T-helper 2 cell (primary cell): Measurements from ENCODE around the gene FLCN.
"Not testable (repeated sequence)": the region's sequence is repeated elsewhere in the genome, so short reads cannot be mapped to it uniquely, and the experiment has no call there.

ENCODE experiments used
- DNase-seq, 5 experiments: peaks; one replicate each; pipeline versions ENCODE4 v3.0.0 to v3.0.0-alpha.2; 2012 to 2022
- total RNA-seq, 2 donors: gene quantifications; one replicate each; lab custom pipeline; 2026; lab: John Stamatoyannopoulos, UW

The FLCN gene, protein sequence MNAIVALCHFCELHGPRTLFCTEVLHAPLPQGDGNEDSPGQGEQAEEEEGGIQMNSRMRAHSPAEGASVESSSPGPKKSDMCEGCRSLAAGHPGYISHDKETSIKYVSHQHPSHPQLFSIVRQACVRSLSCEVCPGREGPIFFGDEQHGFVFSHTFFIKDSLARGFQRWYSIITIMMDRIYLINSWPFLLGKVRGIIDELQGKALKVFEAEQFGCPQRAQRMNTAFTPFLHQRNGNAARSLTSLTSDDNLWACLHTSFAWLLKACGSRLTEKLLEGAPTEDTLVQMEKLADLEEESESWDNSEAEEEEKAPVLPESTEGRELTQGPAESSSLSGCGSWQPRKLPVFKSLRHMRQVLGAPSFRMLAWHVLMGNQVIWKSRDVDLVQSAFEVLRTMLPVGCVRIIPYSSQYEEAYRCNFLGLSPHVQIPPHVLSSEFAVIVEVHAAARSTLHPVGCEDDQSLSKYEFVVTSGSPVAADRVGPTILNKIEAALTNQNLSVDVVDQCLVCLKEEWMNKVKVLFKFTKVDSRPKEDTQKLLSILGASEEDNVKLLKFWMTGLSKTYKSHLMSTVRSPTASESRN
- total RNA-seq: 25.9 to 41.6 reads per million in 2 donors

DNA sequence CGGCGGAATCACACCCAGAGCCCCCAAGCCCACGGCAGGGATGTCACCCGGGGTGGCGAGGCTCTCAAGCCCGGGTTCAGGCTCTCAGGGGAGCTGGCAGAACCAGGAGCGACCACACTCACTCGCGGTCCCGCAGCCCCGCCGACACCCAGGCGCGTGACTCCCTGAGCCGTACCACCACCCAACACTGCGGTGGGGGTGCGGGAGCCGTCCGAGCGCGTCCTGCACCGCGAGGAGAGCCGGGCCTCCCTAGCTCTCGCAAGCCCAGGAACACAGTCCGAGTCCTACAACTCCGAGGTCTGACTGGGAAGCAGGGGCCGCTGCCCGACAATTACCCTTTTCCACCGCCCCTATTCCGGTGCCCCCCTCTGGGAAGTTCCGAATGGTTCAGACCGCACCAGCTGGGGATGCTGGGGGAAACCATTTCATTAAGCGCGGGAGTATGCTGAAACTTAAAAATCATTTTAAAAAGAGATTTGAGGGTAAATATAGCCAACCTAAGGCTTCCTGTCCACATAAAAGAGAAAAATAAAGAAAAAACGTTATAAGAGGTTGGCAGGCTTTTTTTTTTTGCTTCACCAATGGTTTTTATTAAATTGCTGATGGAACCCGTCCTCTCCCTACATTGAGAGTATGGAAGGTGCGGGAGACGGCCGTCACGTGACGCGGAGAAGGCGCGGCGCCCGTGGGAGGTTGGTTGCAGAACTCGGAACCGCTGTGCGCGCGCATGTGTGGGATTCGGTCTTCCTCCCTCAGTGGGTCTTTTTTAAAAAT, at the start of gene FLCN:
Gene FLCN (minus strand): TSS at position 143 of the 774 bp plus-strand sequence. CDS start 9,031 bp downstream, outside the sequence.
- peak; percentile 83 to 92 (median 87) for DNase-seq

DNA sequence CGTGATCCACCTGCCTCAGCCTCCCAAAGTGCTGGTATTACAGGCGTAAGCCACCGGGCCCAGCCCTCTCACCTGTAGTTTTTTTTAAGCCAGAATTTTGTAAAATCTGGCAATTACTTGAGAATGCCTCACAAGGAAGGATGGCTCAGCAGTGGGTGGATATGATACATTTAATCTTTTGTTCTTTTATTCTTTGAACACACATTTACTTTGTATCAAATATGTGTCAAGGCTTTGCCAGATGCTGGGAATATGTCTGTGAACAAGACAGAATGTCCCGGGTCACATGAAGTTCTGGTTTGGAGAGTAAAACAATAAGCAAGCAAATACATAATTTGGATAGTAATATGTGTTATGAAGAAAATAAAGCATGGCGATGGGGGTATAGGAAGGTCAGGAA, 49.0 kb upstream of the FLCN start:
- no peak for DNase-seq

DNA sequence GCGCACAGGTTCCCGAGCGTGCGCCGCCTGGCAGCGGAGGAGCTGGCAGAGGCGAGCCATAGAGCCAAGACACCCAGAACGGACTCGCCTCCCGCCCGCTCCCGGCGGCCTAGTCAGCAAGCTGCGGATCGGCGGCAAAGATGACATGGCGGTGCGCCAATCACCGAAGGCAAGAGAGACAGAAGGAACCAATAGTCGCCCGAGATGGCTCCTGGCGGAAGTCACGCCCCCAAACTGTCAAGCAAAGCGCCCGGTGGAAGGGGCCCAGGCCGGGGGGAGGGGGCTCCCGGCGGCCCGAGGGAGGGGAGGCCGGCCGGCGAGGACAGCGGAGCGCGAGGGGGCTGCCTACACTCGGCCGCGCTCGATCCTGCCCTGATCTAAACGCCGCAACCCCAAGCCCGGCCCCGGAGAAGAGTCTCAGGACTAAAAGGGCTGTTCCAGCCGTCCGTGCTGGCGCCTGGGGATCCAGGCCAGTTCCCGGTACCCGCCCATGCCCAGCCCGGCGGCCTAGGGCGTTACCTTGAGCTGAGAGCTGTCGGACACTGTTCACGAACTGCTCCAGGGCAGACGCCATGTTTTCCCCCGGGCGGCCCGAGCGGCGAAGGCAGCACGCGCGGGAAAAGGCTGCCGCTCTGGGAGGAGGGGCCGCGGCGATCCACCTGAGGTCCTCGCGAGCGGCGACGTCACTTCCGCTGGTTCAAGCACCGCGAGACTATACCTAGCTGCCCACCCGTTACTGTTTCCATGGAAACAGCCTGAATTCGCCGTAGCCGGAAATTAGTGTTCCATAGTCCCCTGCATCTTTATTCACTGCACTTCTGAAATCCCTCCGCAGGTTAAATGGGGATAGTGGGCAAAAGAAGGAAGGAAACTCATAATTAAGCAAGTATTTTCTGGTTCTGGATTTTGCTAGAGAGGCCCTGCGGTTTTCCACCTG, 43.9 kb upstream of the FLCN start, which contains the start of gene COPS3:
Gene COPS3 (minus strand): TSS at position 634 of the 937 bp plus-strand sequence. CDS start 60 bp downstream, at position 574.
- peak; percentile 92 to 99 (median 93) for DNase-seq

DNA sequence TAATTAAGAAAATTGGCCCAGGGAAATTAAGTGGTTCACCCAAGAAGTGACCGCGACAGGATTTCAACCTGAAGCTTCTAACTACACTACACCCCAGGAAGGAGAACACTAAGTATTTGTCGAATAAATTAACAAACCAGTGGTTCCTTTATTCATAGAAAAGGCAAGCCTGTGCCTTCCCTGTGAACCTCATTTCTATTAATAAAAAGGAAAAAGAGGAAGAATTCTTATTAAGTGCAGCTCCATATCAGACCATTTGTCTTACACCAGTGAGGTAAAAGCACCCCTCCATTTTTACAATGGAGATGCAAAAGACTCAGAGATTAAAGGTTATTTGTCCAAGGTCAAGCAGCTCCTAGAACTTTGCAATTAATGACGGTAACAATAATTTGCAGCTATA, 42.3 kb upstream of the FLCN start:
- DNase-seq: no peak

DNA sequence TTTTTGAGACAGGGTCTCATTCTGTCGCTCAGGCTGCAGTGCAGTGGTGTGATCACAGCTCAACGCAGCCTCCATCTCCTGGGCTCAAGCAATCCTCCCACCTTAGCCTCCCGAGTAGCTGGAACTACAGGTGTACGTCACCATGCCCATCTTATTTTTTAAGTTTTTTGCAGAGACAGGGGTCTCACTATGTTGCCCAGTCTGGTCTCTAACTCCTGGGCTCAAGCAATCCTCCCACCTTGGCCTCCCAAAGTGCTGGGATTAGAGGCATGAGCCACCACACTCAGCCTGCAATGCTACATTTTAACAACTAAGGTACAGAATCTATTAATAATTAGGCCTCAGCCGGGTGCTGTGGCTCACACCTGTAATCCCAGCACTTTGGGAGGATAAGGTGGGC, 40.5 kb upstream of the FLCN start:
- DNase-seq: not testable (repeated sequence)

DNA sequence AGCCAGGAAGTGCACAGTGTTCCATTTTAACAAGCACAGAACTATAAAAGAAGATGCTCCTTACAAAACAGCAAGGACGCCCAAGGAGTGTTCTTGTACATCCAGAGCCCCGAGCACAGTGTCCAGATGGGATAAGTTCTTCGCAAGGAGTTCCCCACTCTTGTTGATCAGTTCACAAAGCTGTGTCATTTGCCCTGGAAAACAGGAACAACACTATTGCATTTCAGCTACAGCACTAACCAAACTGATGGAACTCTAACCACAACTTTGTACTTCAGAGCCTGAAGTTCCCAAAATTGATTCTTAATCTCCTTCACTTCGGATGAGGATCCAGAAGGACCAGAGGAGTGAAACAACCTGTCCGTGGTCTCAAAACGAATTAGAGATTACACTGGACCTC, 39.0 kb upstream of the FLCN start:
- no peak for DNase-seq

DNA sequence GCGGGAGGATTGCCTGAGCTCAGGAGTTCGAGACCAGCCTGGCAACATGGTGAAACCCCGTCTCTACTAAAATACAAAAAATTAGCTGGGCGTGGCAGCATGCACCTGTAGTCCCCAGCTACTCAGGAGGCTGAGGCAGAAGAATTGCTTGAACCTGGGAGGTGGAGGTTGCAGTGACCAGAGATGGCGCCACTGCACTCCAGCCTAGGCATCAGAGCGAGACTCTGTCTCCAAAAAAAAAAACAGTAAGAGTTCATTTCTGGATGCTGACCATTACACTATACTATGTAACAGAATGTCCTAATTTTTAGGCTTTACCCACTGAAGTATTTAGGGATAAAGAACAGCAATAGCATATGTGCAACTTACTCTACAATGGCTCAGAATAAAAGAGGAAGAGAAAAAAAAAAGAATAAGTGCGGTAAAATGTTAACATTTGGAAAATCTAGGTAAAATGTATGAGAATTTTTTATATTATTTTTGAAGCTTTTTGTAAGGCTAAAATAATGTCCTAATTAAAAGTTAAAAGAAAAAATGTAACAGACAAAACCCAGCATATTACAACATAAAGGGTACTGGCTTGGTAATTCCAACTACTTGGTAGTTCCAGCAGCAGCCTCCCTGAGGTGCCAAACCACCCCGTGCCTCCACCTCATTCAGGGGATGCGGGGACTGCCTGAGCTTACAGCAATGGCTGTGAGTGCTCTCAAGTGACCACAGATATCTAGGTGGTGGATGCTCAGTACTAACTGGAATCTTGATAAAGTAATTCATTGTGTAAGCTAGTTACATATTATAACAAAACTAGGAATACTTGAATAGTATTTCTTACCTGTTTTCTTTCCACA, 33.2 kb upstream of the FLCN start:
- peak in 1 of 5 experiments; percentile 32 for DNase-seq

DNA sequence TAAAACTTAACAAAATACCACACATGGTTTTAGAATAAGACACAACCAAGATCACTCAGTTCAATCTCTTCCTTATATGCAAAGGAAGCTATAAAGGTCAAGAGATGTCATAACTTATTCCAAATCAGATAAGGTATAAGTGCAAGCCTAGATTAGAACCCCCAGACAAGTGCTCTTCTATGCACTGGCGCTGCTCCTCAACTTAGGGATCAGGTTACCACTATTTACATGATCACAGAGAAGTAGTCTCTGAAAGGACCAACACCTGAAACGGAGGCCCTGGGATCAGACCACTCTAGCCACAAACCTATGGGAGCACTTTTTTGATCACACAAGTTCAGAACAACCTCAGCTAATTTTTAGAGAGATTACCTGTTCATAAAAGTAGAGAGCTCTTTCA, 27.5 kb upstream of the FLCN start:
- no peak for DNase-seq

DNA sequence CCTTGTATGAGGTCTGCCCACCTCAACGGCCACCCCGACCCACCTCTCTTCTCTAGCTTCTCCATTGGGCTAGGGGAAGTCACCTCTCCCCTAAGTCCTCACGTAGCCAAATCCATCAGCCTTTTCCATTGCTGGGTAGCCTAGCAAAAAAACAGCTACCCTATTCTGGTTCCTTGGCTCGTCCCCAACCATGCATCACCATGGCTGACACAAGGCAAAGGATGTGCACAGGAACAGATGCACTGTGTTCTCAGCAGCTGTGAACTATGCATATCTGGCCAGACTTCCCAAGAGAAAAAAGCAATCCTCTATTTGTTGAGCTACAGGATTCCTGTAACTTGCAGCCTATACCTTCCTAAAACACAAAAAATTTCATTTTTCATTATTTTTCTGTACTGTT, 22.0 kb upstream of the FLCN start:
- DNase-seq: no peak

DNA sequence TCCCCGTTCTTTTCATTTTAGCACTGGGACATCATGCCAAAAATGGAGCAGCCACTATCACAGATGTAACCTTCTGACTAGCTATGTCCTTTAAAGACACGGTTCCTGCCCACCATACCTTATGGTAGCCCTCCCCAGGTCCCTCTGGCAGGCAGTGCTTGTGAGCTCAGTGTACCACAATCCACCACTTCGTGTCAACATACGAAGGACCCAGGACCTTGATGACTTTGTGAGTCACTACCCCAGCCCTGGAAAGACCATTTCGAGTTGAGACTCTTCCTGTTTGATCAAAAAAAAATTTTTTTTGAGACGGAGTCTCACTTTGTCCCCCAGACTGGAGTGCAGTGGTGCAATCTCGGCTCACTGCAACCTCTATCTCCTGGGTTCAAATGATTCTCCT, 21.0 kb upstream of the FLCN start:
- no peak for DNase-seq

DNA sequence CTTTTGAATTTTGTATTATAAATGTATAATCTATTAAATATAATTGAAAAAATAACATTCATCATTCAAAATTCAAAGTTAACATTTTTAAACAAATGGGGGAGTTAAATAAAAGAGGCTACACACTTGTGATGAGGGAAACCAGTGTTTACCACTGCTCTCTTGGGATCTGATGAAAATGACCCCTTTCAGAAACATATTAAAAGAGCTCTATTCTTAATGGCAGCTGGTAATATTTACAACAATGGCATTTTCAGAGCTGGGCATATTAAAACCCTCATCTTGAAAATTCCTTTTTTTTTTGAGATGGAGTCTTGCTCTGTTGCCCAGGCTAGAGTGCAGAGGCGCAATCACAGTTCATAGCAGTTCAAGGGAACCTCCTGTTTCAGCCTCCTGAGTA, 19.3 kb upstream of the FLCN start:
- no peak for DNase-seq

DNA sequence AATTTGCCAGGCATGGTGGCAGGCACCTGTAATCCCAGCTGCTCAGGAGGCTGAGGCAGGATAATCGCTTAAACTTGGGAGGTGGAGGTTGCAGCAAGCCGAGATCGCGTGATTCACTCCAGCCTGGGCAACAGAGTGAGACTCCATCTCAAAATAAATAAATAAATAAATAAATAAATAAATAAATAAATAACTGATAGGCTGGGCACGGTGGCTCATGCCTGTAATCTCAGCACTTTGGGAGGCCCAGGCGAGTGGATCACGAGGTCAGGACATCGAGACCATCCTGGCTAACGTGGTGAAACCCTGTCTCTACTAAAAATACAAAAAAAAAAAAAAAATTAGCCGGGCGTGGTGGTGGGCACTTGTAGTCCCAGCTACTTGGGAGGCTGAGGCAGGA, 18.7 kb upstream of the FLCN start:
- not testable (repeated sequence) for DNase-seq

DNA sequence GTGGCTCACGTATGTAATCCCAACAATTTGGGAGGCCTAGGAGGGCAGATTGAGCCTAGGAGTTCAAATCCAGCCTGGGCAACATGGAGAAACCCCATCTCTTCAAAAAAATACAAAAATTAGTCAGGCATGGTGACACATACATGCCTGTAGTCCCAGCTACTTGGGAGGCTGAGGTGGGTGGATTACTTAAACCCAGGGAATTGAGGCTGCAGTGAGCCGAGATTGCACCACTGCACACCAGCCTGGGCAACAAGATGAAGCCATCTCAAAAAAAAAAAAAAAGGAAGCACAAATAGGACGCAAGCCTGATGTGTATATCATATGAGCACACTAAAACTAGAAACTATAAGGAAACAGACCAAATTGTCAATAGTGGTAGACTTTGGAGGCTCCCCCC, 17.1 kb upstream of the FLCN start:
- DNase-seq: no peak

DNA sequence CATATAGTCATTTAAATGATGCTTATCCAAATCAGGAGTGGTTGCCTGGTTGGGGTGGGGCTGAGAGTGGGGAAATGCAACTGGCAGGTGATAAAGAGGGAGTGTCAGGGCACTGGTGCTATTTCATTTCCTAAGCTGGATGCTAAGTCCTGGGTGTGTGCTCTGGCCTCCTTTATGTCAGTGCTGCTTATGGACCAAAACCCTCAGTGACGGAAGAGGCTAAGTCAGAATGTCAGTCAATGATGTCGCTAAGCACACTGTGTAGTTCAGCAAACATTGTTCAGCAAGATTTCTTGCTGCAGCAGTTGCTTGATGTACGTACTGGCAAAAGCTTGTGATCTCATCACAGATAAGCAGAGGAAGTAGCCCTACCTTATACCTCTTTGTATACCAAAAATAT, 16.4 kb upstream of the FLCN start:
- DNase-seq: peak in 1 of 5 experiments; percentile 64

DNA sequence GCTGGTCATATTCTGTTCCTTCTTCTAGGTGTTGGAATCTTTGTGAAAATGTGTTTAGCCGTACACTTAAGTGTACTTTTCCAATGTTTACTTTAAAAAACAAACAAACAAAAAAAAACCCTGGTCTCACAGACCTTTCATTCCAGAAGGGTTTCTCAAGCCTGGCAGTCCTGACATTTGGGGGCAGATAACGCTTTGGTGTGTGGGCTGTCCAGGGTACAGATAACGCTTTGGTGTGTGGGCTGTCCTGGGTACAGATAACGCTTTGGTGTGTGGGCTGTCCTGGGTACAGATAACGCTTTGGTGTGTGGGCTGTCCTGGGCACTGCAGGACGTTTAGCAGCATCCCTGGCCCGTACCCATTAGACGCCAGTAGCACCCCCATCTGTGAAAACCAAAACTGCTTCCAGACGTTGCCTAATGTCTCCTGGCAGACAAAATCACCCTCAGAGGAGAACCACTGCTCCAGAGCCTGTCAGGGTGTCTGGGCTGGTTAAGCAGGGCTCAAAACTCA, 15.2 kb upstream of the FLCN start:
- no peak for DNase-seq

DNA sequence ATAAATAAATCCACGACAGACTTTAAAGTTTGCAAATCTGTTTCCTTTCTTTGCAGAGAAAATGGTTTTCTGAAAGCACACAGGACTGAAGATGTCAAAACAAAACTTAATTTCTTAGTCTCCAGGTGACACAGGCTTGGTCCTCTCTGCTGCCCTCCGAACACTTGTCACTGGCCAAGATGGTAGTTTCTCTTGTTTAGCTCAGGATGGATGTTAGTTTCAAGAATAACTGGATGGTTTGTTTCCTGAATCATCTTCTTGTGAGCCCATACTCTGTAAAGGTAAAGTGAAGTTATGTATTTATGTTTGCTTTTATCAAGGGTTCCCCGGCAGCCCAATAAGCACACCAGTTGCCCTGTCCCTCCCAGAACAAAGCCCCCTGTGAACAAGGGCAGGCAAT, 9.9 kb upstream of the FLCN start:
- DNase-seq: no peak

DNA sequence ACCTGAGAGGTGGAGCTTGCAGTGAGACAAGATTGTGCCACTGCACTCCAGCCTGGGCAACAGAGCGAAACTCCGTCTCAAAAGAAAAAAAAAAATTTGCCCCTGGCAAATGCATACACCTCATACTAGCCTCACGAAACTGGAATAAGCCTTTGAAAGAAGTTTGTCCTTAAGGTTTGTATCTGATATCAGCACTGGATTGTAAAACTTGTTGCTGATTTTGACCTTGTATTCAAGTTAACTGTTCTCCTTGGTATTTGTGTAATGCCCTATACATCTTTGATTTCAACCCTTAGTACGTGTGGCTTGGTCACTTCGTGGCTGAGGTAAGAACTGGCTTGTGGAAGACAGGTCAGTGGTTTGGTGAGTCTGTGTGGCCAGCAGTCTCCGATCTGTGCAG, 6.2 kb upstream of the FLCN start:
- no peak for DNase-seq

DNA sequence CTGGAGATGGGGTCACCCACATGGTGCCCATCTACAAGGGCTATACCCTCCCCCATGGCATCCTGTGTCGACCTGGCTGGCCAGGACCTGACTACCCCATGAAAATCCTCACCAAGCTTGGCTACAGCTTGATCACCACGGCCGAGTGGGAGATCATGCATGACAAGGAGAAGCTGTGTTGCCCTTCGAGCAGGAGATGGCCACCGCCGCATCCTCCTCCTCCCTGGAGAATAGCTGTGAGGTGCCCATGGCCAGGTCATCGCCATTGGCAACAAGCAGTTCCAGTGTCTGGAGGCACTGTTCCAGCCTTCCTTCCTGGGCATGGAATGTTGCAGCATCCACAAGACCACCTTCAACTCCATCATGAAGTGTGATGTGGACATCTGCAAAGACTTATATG, 5.3 kb upstream of the FLCN start:
- DNase-seq: no peak

DNA sequence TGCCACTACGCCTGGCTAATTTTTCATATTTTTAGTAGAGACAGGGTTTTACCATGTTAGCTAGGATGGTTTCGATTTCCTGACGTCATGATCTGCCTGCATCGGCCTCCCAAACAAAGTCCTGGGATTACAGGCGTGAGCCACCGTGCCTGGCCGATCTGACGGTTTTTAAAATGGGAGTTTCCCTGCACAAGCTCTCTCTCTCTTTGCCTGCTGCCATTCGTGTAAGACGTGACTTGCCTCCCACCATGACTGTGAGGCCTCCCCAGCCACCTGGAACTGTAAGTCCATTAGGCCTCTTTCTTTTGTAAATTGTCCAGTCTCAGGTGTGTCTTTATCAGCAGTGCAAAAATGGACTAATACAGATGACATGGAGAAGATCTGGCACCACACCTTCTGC, 4.7 kb upstream of the FLCN start:
- DNase-seq: no peak

DNA sequence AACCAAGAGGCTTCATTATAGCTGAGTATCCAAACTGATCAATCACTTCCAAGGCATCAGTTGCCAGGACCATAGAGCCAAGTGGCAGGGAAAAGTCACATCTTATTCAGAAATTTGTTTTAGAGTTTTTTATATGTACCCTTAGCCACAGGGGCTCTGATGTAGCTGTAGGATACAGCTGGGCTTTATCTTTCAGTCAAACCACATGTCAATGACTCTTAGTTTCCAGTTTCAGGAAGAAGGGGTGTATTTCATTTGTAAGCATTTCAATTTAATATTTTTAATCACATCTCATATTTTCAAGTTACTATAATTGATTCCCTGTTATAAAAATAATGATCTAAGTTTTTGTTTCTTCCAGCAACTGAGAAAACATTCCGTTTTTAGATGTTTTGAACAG, 2.9 kb upstream of the FLCN start:
- peak in 1 of 5 experiments; percentile 25 for DNase-seq
